Fibroblast of lung (primary cell): Measurements from ENCODE around the gene PIGN. TPM values are rescaled to one million over a fixed set of nuclear protein-coding genes. Genes with fewer than 3 reads are reported as not detected.
A peak's percentile ranks its signal among the peaks of the same experiment; 100 is the strongest.

Experiments used
- DNase-seq, 2 donors: peaks; one replicate each; pipeline versions ENCODE4 v3.0.0 to v3.0.0-alpha.2; 2010; ENCODE audit warnings: low read depth in 2 of 2
- H2AFZ ChIP-seq: 2 replicates; pipeline ENCODE4 v1.5.1; 2012; ENCODE audit warnings: low read length, control low read depth, inconsistent platforms
- H3K27ac ChIP-seq: 2 replicates; pipeline ENCODE4 v1.5.1; 2011; ENCODE audit warnings: low read length, control low read depth; ENCODE audit not compliant: insufficient read depth
- H3K27me3 ChIP-seq: 2 replicates; pipeline ENCODE4 v1.5.1; 2011; ENCODE audit warnings: mild to moderate bottlenecking, low read length; ENCODE audit not compliant: control insufficient read depth, insufficient read depth
- H3K36me3 ChIP-seq: 2 replicates; pipeline ENCODE4 v1.5.1; 2011; ENCODE audit warnings: low read length; ENCODE audit not compliant: control insufficient read depth, insufficient read depth
- H3K4me1 ChIP-seq: 2 replicates; pipeline ENCODE4 v1.5.1; 2011; ENCODE audit warnings: low read length; ENCODE audit not compliant: control insufficient read depth, insufficient read depth; ENCODE audit errors: extremely low read depth
- H3K4me2 ChIP-seq: 2 replicates; pipeline ENCODE4 v1.5.1; 2011; ENCODE audit warnings: low read length, control low read depth; ENCODE audit not compliant: insufficient read depth; ENCODE audit errors: extremely low read depth
- H3K4me3 ChIP-seq, 4 experiments: fragments of 200-600 bp in 1 of 4; sonication (generic) in 1 of 4; replicated peaks in 1 of 4; 2 replicates each; pipeline ENCODE4 v1.5.1; 2011 to 2016; ENCODE audit warnings: low read length in 4 of 4, low read depth in 3 of 4, mild to moderate bottlenecking in 3 of 4, control low read depth in 2 of 4, inconsistent platforms in 1 of 4, mixed read lengths in 1 of 4; ENCODE audit not compliant: insufficient read depth in 1 of 4; ENCODE audit errors: control extremely low read depth in 1 of 4
- H3K79me2 ChIP-seq: 2 replicates; pipeline ENCODE4 v1.5.1; 2012; ENCODE audit warnings: mild to moderate bottlenecking, low read length, inconsistent platforms; ENCODE audit not compliant: control insufficient read depth, insufficient read depth
- H3K9ac ChIP-seq: 2 replicates; pipeline ENCODE4 v1.5.1; 2011; ENCODE audit warnings: mild to moderate bottlenecking, low read length, control low read depth; ENCODE audit not compliant: insufficient read depth
- H3K9me3 ChIP-seq: 2 replicates; pipeline ENCODE4 v1.5.1; 2012; ENCODE audit warnings: low read depth, low read length; ENCODE audit not compliant: control insufficient read depth, insufficient read depth
- H4K20me1 ChIP-seq: 2 replicates; pipeline ENCODE4 v1.5.1; 2011; ENCODE audit warnings: low read length; ENCODE audit not compliant: control insufficient read depth, insufficient read depth; ENCODE audit errors: extremely low read depth
- EZH2 ChIP-seq: IDR thresholded peaks from 2 replicates; pipeline ENCODE4 v1.5.1; 2012; ENCODE audit warnings: low read length, control low read depth, mild to moderate bottlenecking; ENCODE audit errors: missing control alignments
- polyA plus RNA-seq, 2 donors: library from polyadenylated mRNA; depleted of rRNA in 1 of 2; stranded (reverse) in 1 of 2; unstranded in 1 of 2; fragments of >200 nt; gene quantifications; 2 replicates each; pipeline ENCODE4 v1.2.1, GENCODE V29; 2011 to 2012; ENCODE audit warnings: missing spikeins in 1 of 2
- total RNA-seq: library from RNA; depleted of rRNA; stranded (reverse); fragments of >200 nt; gene quantifications from 2 replicates; pipeline ENCODE4 v1.2.1, GENCODE V29; 2014
- TF ChIP-seq, protein P1 (sequence below), 2 donors: IDR thresholded peaks in 1 of 2; conservative IDR thresholded peaks in 1 of 2; 1 replicate in 1 of 2; 2 replicates in 1 of 2; pipeline ENCODE4 v1.5.1; 2011 to 2012; ENCODE audit warnings: low read length in 2 of 2, control low read depth in 1 of 2, inconsistent platforms in 1 of 2, low read depth in 1 of 2, mild to moderate bottlenecking in 1 of 2

PIGN gene
- total and polyA plus RNA-seq, 2 donors (not counting 1 experiment from before 2014, with no cell fraction given) = 31.7 to 39.8 TPM

DNA sequence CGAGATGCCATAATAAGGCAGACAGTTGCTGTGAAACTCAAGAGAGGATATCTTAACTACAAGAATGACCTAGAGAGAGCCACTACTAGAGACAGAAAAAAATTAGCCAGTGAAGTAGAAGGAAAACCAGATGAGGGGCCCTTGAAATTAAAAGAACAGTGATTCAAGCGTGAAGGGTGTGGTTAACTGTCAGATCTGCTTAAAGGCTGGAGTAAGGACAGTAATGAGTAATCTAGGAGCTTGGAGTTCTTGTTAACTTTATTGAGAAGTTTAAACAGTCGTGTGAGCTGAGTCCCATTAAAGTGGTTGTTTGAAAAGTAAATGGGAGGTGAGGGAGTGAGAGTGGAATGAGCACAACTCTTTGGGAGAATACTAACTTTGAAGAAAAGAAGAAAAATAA, 21.3 kb downstream of the PIGN start:
- Histone ChIP-seq H3K27me3 (no peaks in the 10 kb centered on the region), H3K4me3 (no peak overlapping the region), H3K4me2 (no peak overlapping the region), H3K4me1 (no peaks in the 10 kb centered on the region), H3K36me3 (no peaks in the 10 kb centered on the region), H2AFZ (no peak overlapping the region), H3K9ac (no peak overlapping the region), H4K20me1 (no peaks in the 10 kb centered on the region), H3K9me3 (no peaks in the 10 kb centered on the region), H3K27ac (no peak overlapping the region), H3K79me2 (no peaks in the 10 kb centered on the region)
- no peak for TF ChIP-seq EZH2
- TF ChIP-seq, protein P1, sequence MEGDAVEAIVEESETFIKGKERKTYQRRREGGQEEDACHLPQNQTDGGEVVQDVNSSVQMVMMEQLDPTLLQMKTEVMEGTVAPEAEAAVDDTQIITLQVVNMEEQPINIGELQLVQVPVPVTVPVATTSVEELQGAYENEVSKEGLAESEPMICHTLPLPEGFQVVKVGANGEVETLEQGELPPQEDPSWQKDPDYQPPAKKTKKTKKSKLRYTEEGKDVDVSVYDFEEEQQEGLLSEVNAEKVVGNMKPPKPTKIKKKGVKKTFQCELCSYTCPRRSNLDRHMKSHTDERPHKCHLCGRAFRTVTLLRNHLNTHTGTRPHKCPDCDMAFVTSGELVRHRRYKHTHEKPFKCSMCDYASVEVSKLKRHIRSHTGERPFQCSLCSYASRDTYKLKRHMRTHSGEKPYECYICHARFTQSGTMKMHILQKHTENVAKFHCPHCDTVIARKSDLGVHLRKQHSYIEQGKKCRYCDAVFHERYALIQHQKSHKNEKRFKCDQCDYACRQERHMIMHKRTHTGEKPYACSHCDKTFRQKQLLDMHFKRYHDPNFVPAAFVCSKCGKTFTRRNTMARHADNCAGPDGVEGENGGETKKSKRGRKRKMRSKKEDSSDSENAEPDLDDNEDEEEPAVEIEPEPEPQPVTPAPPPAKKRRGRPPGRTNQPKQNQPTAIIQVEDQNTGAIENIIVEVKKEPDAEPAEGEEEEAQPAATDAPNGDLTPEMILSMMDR (conservative IDR thresholded peaks at IDR 0.05 in 1 of 2, IDR thresholded peaks at IDR 0.05 in 1 of 2; ENCODE audit: low read depth in 1 of 2, low read length in 2 of 2) = no peak
- DNase-seq = peak in 1 of 2 donors; percentile 5

DNA sequence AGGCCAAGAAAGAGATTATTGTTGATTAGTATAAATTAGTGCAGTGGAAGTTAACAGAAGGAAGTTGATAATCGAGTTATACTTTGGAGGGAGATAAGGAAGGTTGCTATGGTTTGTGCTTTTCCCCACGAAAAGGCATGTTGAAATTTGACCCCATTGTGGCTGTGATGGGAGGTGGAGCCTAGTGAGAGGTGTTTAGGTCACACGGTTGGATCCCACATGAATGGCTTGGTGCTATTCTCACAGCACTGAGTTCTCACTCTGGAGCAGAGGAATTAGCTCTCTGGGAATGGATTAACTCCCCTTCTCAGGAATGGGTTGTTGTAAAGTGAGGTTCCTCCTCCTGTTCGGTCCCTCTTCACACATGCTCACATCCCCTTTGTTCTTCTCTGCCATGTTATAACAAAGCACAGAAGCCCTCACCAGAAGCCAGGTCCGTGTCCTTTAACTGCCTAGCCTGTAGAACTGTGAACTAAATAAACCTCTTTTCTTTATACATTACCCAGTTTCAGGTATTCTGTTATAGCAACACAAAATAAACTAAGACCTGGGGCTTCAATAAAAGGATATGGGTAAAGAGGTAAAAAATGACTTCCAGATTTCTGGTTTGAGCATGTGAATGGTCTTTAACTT, 21.9 kb downstream of the PIGN start:
- no peaks in the 10 kb centered on the region for H3K79me2 ChIP-seq
- no peaks in the 10 kb centered on the region for H3K27me3 ChIP-seq
- no peak overlapping the region for H3K4me3 ChIP-seq
- no peaks in the 10 kb centered on the region for H3K4me1 ChIP-seq
- H3K36me3 ChIP-seq = no peaks in the 10 kb centered on the region
- no peak overlapping the region for H3K4me2 ChIP-seq
- H3K27ac ChIP-seq = no peak overlapping the region
- DNase-seq = no peak
- no peaks in the 10 kb centered on the region for H4K20me1 ChIP-seq
- H3K9ac ChIP-seq = no peak overlapping the region
- H3K9me3 ChIP-seq = no peaks in the 10 kb centered on the region
- TF ChIP-seq, protein P1 (conservative IDR thresholded peaks at IDR 0.05 in 1 of 2, IDR thresholded peaks at IDR 0.05 in 1 of 2; ENCODE audit: low read depth in 1 of 2, low read length in 2 of 2) = no peak
- no peak for TF ChIP-seq EZH2
- no peak overlapping the region for H2AFZ ChIP-seq

DNA sequence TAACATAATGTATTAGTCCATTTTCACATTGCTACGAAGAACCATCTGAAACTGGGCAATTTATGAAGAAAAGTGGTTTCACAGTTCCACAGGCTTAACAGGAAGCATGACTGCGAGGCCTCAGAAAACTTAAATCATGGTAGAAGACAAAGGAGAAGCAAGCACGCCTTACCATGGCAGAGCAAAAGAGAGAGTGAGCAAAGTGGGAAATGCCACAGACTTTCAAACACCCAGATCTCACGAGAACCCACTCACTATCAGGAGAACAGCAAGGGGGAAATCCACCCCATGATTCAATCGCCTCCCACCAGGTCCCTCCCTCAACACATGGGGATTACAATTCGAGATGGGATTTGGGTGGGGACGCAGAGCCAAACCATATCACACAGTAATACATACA, 22.5 kb downstream of the PIGN start:
- H3K9ac ChIP-seq = no peak overlapping the region
- H2AFZ ChIP-seq = no peak overlapping the region
- H3K4me1 ChIP-seq = no peaks in the 10 kb centered on the region
- no peaks in the 10 kb centered on the region for H4K20me1 ChIP-seq
- H3K4me2 ChIP-seq = no peak overlapping the region
- H3K36me3 ChIP-seq = no peaks in the 10 kb centered on the region
- TF ChIP-seq, protein P1 (conservative IDR thresholded peaks at IDR 0.05 in 1 of 2, IDR thresholded peaks at IDR 0.05 in 1 of 2; ENCODE audit: low read depth in 1 of 2, low read length in 2 of 2) = no peak
- no peak for TF ChIP-seq EZH2
- DNase-seq = no peak
- H3K27ac ChIP-seq = no peak overlapping the region
- no peaks in the 10 kb centered on the region for H3K79me2 ChIP-seq
- no peak overlapping the region for H3K4me3 ChIP-seq
- H3K9me3 ChIP-seq = no peaks in the 10 kb centered on the region
- no peaks in the 10 kb centered on the region for H3K27me3 ChIP-seq
